GM23338 (cell line): ENCODE measurements around the gene CDK14. TPM values are rescaled to one million over a fixed set of nuclear protein-coding genes. Genes with fewer than 3 reads are reported as not detected.

Source experiments
- ATAC-seq: fragments of 200-7000 bp; cut with Tn5 transposase; 3 replicates; pipeline ENCODE4 v1.9.1; 2020
- DNase-seq: peaks from one replicate; pipeline ENCODE4 v3.0.0-alpha.2; 2015; ENCODE audit warnings: low spot score
- H2AFZ ChIP-seq: fragments of 200-600 bp; sonication (generic); 2 replicates; pipeline ENCODE4 v1.8.0; 2016; ENCODE audit warnings: antibody characterized with exemption, mild to moderate bottlenecking, moderate library complexity
- H3F3A ChIP-seq: fragments of 200-600 bp; sonication (generic); replicated peaks from 2 replicates; pipeline ENCODE4 v1.8.0; 2017; ENCODE audit warnings: antibody characterized with exemption, mixed run types, low read depth
- H3K27ac ChIP-seq: fragments of 200-600 bp; sonication (generic); 2 replicates; pipeline ENCODE4 v1.6.1; 2016; ENCODE audit warnings: low read depth
- H3K27me3 ChIP-seq: fragments of 200-600 bp; sonication (generic); 2 replicates; pipeline ENCODE4 v1.8.0; 2016; ENCODE audit warnings: mild to moderate bottlenecking, mixed run types, moderate library complexity; ENCODE audit not compliant: insufficient read depth
- H3K36me3 ChIP-seq: fragments of 200-600 bp; sonication (generic); 2 replicates; pipeline ENCODE4 v1.8.0; 2016; ENCODE audit warnings: mild to moderate bottlenecking; ENCODE audit not compliant: insufficient read depth
- H3K4me1 ChIP-seq: fragments of 200-600 bp; sonication (generic); 2 replicates; pipeline ENCODE4 v1.8.0; 2016; ENCODE audit warnings: mild to moderate bottlenecking, moderate library complexity; ENCODE audit not compliant: insufficient read depth
- H3K4me2 ChIP-seq: fragments of 200-600 bp; sonication (generic); 2 replicates; pipeline ENCODE4 v1.7.1; 2017; ENCODE audit warnings: mixed run types
- H3K4me3 ChIP-seq: fragments of 200-600 bp; sonication (generic); 2 replicates; pipeline ENCODE4 v1.6.1; 2016; ENCODE audit warnings: mixed run types
- H3K79me2 ChIP-seq: fragments of 200-600 bp; sonication (generic); replicated peaks from 2 replicates; pipeline ENCODE4 v1.8.0; 2017; ENCODE audit warnings: mild to moderate bottlenecking; ENCODE audit not compliant: insufficient read depth
- H3K9me2 ChIP-seq: fragments of 200-600 bp; sonication (generic); 2 replicates; pipeline ENCODE4 v1.8.0; 2017; ENCODE audit not compliant: insufficient read depth
- H4K20me1 ChIP-seq: fragments of 200-600 bp; sonication (generic); replicated peaks from 2 replicates; pipeline ENCODE4 v1.8.0; 2017; ENCODE audit warnings: mild to moderate bottlenecking; ENCODE audit not compliant: insufficient read depth
- H3K27ac Mint-ChIP-seq: 2 replicates; pipeline ENCODE4 v1.8.0; 2020; ENCODE audit warnings: inconsistent platforms, mild to moderate bottlenecking, moderate library complexity, mixed read lengths
- H3K27me3 Mint-ChIP-seq: 3 replicates; pipeline ENCODE4 v1.8.0; 2022; ENCODE audit warnings: low read depth, mild to moderate bottlenecking, moderate library complexity, mixed read lengths, inconsistent platforms; ENCODE audit not compliant: insufficient read depth, poor library complexity
- H3K36me3 Mint-ChIP-seq: 3 replicates; pipeline ENCODE4 v1.8.0; 2021; ENCODE audit warnings: low read depth, mild to moderate bottlenecking, inconsistent platforms, moderate library complexity, mixed read lengths
- H3K4me1 Mint-ChIP-seq: 3 replicates; pipeline ENCODE4 v1.8.0; 2020; ENCODE audit warnings: mild to moderate bottlenecking, inconsistent platforms, mixed read lengths
- H3K4me3 Mint-ChIP-seq: 3 replicates; pipeline ENCODE4 v1.8.0; 2021; ENCODE audit warnings: moderate library complexity, mild to moderate bottlenecking, inconsistent platforms, mixed read lengths
- H3K9me3 Mint-ChIP-seq: 3 replicates; pipeline ENCODE4 v1.8.0; 2020; ENCODE audit warnings: moderate library complexity, mild to moderate bottlenecking, inconsistent platforms, mixed read lengths
- ETS1 ChIP-seq: IDR thresholded peaks from 2 replicates; pipeline ENCODE4 v1.6.1; 2016; ENCODE audit warnings: antibody characterized with exemption
- EZH2phosphoT487 ChIP-seq: fragments of 200-600 bp; sonication (generic); IDR thresholded peaks from one replicate; pipeline ENCODE4 v1.8.1; 2018; ENCODE audit warnings: antibody characterized with exemption; ENCODE audit not compliant: unreplicated experiment
- JUNB ChIP-seq: IDR thresholded peaks from one replicate; pipeline ENCODE4 v1.6.1; 2016; ENCODE audit warnings: antibody characterized with exemption; ENCODE audit not compliant: unreplicated experiment
- REST ChIP-seq: IDR thresholded peaks from one replicate; pipeline ENCODE4 v1.6.1; 2018; ENCODE audit warnings: antibody characterized with exemption; ENCODE audit not compliant: unreplicated experiment
- STAT1 ChIP-seq: IDR thresholded peaks from one replicate; pipeline ENCODE4 v1.6.1; 2016; ENCODE audit warnings: antibody characterized with exemption; ENCODE audit not compliant: unreplicated experiment
- ZNF331 ChIP-seq: fragments of 250-450 bp; sonication (Bioruptor Pico); IDR thresholded peaks from 2 replicates; pipeline ENCODE4 v1.5.0; 2020; ENCODE audit warnings: low read depth, mild to moderate bottlenecking, moderate library complexity
- ZNF462 ChIP-seq: fragments of 250-450 bp; sonication (Bioruptor Pico); IDR thresholded peaks from 2 replicates; pipeline ENCODE4 v1.5.0; 2020; ENCODE audit warnings: mild to moderate bottlenecking, moderate library complexity
- polyA plus RNA-seq: library from polyadenylated mRNA; unstranded; fragments of >200 nt; fragmentation: Nextera tagmentation; extraction: Ambion mirVana; gene quantifications from 2 replicates; pipeline ENCODE4 v1.2.1, GENCODE V29; 2016
- total RNA-seq: library from RNA; depleted of rRNA; stranded (reverse); fragments of >200 nt; shearing (Covaris generic); gene quantifications from 2 replicates; pipeline ENCODE4 v1.2.3, GENCODE V29; 2014

The CDK14 gene
- total and polyA plus RNA-seq, 2 experiments from 2014 or later, result 11.2 to 24.0 TPM

- Histone ChIP-seq H3K27me3 (no peaks in the 10 kb centered on the region), H3K36me3 (no peaks in the 10 kb centered on the region), H3K4me3 (no peak overlapping the region), H3K4me1 (peaks cover 11% of the 10 kb centered on the region), H4K20me1 (no peaks in the 10 kb centered on the region), H3K79me2 (no peaks in the 10 kb centered on the region), H2AFZ (no peak overlapping the region), H3K4me2 (no peak overlapping the region), H3K27ac (no peak overlapping the region), H3K9me2 (no peaks in the 10 kb centered on the region), H3F3A (no peaks in the 10 kb centered on the region)
- H3K4me1 Mint-ChIP-seq, result peaks cover 21% of the 10 kb centered on the region
- ATAC-seq (no peak), DNase-seq (no peak)
- TF ChIP-seq JUNB (no peak), ETS1 (no peak), REST (no peak), STAT1 (no peak), EZH2phosphoT487 (no peak), ZNF331 (CRISPR knock-in tag) (no peak), ZNF462 (CRISPR knock-in tag) (no peak)
- 0 out of 2 replicates have a peak overlapping the region, but pooled peaks have one; percentile 7 for H3K27ac Mint-ChIP-seq
- no peaks in the 10 kb centered on the region; the same call in 2 of the 3 replicates for H3K9me3 Mint-ChIP-seq
- H3K27me3 Mint-ChIP-seq, result peaks cover 2% of the 10 kb centered on the region
- H3K4me3 Mint-ChIP-seq, result no peak overlapping the region
- H3K36me3 Mint-ChIP-seq, result no peaks in the 10 kb centered on the region; the same call in 2 of the 3 replicates
Measured at GRCh38 chr7:90917539-90917938, 321.4 kb downstream of the CDK14 start.
